SH-SY5Y (cell line): Measurements from ENCODE around the gene LY6G5C.

ENCODE experiments used
- GATA2 ChIP-seq: IDR thresholded peaks from 2 replicates; pipeline ENCODE4 v1.6.1; 2011; ENCODE audit warnings: mild to moderate bottlenecking, low read depth, low read length
- GATA3 ChIP-seq: IDR thresholded peaks from 2 replicates; pipeline ENCODE4 v1.6.1; 2011; ENCODE audit warnings: low read depth, mild to moderate bottlenecking, low read length, moderate library complexity

- TF ChIP-seq GATA2, result no peak
- TF ChIP-seq GATA3, result no peak
Measured at GRCh38 chr6:31665501-31666336, 15.1 kb downstream of the LY6G5C start, which contains the start of gene CSNK2B.
